Colon (tissue), 2 donors: ENCODE data around the gene PRKCE.
"Not testable (repeated sequence)": the region's sequence is repeated elsewhere in the genome, so short reads cannot be mapped to it uniquely, and the experiment has no call there.

ENCODE experiments used
- FAIRE-seq: peaks from 2 replicates; lab custom pipeline; 2012; peaks lifted over from hg19 to GRCh38; lab: Jason Lieb, UNC
- donor health status: control.
- donor health status: control.

The PRKCE gene

DNA sequence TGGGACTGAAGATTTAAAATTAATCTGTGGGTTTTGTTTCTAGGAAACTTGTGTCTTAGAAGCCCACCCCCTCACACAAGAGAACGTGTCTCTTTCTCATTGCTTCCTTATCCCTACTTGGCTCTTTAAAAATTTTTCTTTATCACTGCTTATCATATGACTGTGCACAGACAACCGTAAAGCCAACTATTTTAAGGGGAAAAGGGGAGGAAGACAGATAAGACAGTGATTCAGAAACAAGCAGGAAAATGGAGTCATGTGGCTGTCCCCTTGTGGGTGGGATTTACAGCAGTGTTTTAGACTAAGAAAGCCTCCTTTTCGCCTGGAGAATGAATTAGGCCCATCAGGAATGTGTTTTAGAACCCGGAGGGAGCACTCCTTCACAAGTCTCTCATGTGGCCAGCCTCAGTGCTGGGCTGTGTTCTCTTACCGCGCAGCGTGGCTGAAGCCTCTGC lies 17.6 kb downstream of the PRKCE start:
- FAIRE-seq, result no peak

- no peak for FAIRE-seq
Observed at GRCh38 chr2:45670646-45671045, 19.2 kb downstream of the PRKCE start.

GRCh38 chr2:45672138-45672537 lies 20.7 kb downstream of the PRKCE start:
- FAIRE-seq, result no peak

DNA sequence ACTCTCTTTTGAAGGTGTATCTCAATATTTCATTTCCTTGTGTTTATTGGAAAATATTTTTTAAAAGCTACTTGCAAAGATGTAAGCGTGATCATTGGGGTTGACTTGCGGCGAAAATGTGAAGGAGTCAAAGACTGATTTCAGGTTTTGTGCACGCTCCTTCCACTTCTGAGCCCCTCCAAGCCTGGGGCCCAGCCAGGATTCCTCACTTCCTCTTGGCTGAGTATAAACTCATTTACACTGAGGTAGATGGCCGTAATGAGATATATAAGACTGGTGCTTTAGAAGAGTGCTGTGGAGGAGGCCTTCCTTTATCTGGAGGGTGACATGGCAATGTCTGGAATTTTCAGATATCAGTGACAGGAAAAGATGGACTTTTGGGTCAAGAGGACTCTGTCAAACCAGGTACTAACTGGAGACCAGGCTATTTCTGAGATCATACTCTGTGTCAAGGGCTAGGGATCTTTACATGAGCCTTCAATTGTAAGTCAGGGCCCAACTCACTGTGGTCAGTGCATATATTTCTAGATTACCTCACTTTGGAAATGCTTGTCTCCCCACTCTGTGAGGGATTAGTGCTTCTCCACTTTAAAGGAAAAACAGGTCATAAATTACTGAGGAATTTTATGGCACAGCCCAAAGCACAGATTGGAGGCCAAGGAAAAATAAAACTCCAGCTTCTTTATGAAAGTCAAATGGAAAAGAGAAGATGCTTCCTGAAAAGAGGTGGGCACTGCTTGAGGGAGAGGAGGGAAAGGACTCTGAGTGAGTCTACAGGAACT lies 22.8 kb downstream of the PRKCE start:
- no peak for FAIRE-seq

GRCh38 chr2:45675263-45675812 lies 23.9 kb downstream of the PRKCE start:
- no peak for FAIRE-seq

DNA sequence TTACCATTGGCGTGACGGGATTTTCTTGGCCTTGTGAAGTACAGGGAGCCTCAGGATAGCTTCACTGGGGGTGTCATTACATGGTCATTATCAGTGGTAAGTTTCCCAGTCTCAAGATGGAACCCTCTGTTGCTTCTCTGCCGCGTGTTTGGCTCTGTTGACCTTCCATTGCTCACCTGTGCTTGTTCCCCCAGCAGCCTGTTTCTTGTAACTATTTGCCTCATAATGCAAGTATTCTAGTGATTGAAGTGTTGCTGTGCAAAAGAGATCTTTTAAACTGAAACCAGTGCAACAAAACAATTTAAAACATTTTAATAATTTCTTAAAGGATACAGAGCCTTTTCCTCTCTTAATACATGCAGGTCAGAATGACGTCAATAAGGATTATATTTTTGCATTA lies 24.6 kb downstream of the PRKCE start:
- no peak for FAIRE-seq

- no peak for FAIRE-seq
Observed at GRCh38 chr2:45678791-45679348, 27.4 kb downstream of the PRKCE start.

DNA sequence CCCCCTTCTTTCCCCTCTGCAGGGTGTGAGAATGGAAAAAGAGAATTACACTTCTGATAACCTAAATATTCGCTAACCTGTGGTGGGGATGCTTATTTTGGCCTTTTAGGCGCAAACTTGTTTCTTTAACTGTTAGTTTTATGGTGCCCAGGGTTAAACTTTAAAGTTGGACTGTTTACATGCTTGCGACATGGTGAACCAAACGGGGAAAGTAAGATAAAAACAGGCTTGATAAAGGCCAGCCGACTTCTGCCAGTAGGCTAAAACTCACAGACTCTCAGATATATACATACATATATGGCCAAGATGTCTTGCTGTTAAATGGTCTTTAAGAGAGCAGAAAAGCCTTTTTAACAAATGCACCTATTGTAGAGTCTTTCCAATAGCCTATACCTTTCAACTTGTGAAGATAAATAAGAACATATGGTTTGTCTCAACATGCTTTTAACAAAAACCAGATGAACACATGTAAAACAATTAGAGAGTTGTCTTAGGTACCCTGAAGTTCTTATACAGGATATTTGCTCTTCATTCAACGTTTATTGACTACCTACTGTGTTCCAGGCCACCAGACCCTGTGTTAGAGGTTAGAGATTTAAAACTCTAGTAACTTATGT lies 29.0 kb downstream of the PRKCE start:
- no peak for FAIRE-seq

- FAIRE-seq, result no peak
Observed at GRCh38 chr2:45681675-45682074, 30.2 kb downstream of the PRKCE start.

- no peak for FAIRE-seq
Observed at GRCh38 chr2:45683292-45683691, 31.8 kb downstream of the PRKCE start.

DNA sequence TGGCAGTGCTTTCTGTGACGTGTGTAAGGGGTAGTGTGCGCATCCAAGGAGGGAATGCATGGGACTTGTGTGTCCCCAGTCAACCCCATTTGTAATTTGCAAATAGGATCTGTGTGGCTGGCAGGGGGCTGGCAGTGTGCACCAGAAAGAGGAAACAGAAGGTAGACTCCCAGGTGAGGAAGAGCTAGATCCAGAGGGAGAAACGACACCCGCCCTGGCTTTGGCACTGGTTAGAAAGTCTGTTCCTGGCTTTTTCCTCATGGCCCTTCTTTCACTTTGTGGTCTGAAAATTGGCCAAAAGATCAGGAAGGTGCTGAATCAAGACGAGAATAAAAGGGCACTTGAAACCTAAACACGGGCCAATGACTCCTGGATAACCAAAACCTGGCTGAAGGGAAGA lies 33.3 kb downstream of the PRKCE start:
- FAIRE-seq, result no peak

GRCh38 chr2:45685260-45685659 lies 33.8 kb downstream of the PRKCE start:
- FAIRE-seq, result no peak

- no peak for FAIRE-seq
Observed at GRCh38 chr2:45687964-45688363, 36.5 kb downstream of the PRKCE start.

DNA sequence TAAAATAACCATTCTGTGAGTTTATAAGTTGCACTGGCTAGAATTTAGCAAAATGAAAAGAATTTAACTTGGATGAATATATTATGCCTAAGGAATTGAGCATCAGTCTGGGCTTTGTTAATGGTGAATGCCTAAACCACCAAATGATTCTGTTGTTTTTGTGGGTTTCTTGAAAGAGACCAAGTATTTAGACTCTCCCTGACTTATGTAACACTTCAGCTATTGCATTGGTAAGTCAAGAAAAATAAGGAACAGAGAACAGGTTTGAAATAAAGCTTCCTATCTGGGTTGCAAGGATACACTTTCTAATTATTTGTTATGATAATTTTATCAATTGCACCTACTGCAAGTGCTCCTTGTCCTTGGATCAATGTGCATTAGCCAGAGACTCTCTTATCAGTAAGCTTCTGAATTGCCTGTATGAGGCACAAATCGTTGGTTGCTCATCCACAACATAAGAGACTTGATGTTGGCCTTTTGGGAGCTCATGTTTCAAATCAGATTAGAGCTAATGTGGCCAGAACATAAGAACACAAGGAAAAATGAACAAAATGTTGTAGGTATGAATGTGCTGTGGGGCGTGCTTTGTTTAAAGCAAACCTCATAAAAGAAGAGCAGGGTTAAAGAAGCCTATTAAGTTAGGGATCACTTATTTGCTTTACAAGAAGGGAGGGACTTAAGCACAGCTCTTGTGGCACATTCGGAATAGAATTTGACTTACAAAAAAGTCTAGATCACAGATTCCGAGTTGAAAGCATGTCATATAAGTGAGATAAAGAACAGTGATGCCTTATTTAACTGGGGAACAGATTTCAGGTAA lies 37.2 kb downstream of the PRKCE start:
- FAIRE-seq, result no peak

DNA sequence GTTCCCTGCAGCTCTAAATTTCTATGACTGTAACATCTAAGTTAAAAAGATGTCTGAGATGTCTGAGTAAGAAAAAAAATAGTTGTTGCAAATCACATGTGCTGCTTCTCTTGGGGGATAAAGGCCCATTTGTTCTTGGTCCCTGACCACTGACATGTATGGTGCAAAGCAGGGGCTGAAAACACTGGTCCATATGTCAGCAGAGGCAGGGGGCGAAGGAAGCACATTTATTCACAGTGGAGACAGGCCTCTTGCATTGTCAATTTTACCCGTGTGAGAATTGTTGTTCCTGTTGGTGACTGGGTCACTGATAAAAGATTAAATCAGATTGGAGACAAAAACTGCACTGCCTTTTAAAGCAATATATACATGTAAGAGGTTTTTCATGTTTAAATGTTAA lies 38.8 kb downstream of the PRKCE start:
- no peak for FAIRE-seq

GRCh38 chr2:45691171-45691999 lies 39.9 kb downstream of the PRKCE start:
- no peak for FAIRE-seq

GRCh38 chr2:45692566-45692965 lies 41.1 kb downstream of the PRKCE start:
- FAIRE-seq, result no peak

DNA sequence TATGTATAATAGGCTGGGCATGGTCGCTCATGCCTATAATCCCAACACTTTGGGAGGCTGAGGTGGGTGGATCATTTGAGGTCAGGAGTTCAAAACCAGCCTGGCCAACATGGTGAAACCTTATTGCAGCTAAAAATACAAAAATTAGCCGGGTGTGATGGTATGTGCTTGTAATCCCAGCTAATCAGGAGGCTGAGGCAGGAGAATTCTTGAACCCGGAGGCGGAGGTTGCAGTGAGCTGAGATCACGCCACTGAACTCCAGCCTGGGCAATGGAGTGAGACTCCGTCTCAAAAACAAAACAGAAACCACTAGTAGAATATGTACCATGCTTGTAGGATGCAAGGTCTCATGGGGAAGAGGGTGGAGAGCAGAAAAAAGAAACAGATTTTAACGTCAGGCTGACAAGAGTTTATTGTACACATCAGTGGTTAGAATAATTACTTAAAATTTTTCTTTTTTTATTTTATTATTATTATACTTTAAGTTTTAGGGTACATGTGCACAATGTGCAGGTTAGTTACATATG lies 44.1 kb downstream of the PRKCE start:
- not testable (repeated sequence) for FAIRE-seq

GRCh38 chr2:45696708-45697107 lies 45.2 kb downstream of the PRKCE start:
- FAIRE-seq, result no peak

- FAIRE-seq, result no peak
Observed at GRCh38 chr2:45697190-45697589, 45.7 kb downstream of the PRKCE start.

- FAIRE-seq, result no peak
Observed at GRCh38 chr2:45698554-45698953, 47.1 kb downstream of the PRKCE start.
